ENCODE results near the gene TANC1.

The TANC1 gene

GRCh38 chr2:159157361-159158209 lies 189.1 kb downstream of the TANC1 start:
- H3K14ac ChIP-seq (ENCODE audit: low read length) = no peak overlapping the region
- H2AK5ac ChIP-seq (ENCODE audit: low read depth, low read length) = no peak overlapping the region
- WGBS, 2 donors (ENCODE audit: extremely low coverage in 2 of 2, insufficient read length in 2 of 2, insufficient replicate concordance in 1 of 2) = no CpG with 5 or more reads among the region's 12 CpGs
- DNase-seq (ENCODE audit: low spot score) = no peak
- no peak overlapping the region for H3K23ac ChIP-seq (ENCODE audit: low read depth, low read length, poor library complexity)
- H3K4ac ChIP-seq (ENCODE audit: low read length) = no peak overlapping the region
- H3K36me3 ChIP-seq (replicated peaks in 1 of 2; ENCODE audit: control insufficient read depth in 2 of 2, insufficient read depth in 2 of 2, low read length in 2 of 2) = peaks cover 0 to 45% of the 10 kb centered on the region in 2 donors
- H4K91ac ChIP-seq (ENCODE audit: low read depth, low read length, poor library complexity) = no peak overlapping the region
- H3K4me2 ChIP-seq (ENCODE audit: insufficient read depth, low read length, poor library complexity, severe bottlenecking) = no peak overlapping the region
- no peak overlapping the region for H2BK5ac ChIP-seq (ENCODE audit: low read length)
- no peak overlapping the region for H3K9ac ChIP-seq (ENCODE audit: low read depth, low read length, poor library complexity)
- no peak overlapping the region for H2BK120ac ChIP-seq (ENCODE audit: low read depth, low read length)
- no peaks in the 10 kb centered on the region for H3K9me3 ChIP-seq (replicated peaks in 1 of 2; ENCODE audit: control insufficient read depth in 2 of 2, insufficient read depth in 1 of 2, low read depth in 1 of 2, low read length in 2 of 2)
- no peak overlapping the region for H3K4me3 ChIP-seq (ENCODE audit: low read length in 2 of 2)
- no peak overlapping the region for H3K27ac ChIP-seq (replicated peaks; ENCODE audit: low read length)
- H4K8ac ChIP-seq (ENCODE audit: low read depth, low read length) = no peak overlapping the region
- H3K4me1 ChIP-seq (ENCODE audit: control insufficient read depth in 2 of 2, insufficient read depth in 1 of 2, low read depth in 1 of 2, low read length in 2 of 2) = peaks cover 10 to 16% of the 10 kb centered on the region in 2 donors
- no peaks in the 10 kb centered on the region for H3K79me1 ChIP-seq (ENCODE audit: low read depth, low read length)
- H2AFZ ChIP-seq (ENCODE audit: low read length) = no peak overlapping the region
- peak overlapping the region; percentile 50 for H2BK15ac ChIP-seq (ENCODE audit: low read length)
- H2BK12ac ChIP-seq (ENCODE audit: low read length) = no peak overlapping the region
- no peaks in the 10 kb centered on the region for H3K27me3 ChIP-seq (ENCODE audit: control insufficient read depth in 3 of 3, insufficient read depth in 3 of 3, low read depth in 1 of 3, low read length in 3 of 3)
- no peak overlapping the region for H3K18ac ChIP-seq (ENCODE audit: low read length)

- no peak for DNase-seq (ENCODE audit: low spot score)
- Histone ChIP-seq H3K4me2 (ENCODE audit: insufficient read depth, low read length, poor library complexity, severe bottlenecking) (no peak overlapping the region), H4K8ac (ENCODE audit: low read depth, low read length) (no peak overlapping the region), H3K27ac (replicated peaks; ENCODE audit: low read length) (no peak overlapping the region), H3K4ac (ENCODE audit: low read length) (no peak overlapping the region), H2BK15ac (ENCODE audit: low read length) (no peak overlapping the region), H3K23ac (ENCODE audit: low read depth, low read length, poor library complexity) (no peak overlapping the region), H3K4me3 (ENCODE audit: low read length in 2 of 2) (no peak overlapping the region), H3K9ac (ENCODE audit: low read depth, low read length, poor library complexity) (no peak overlapping the region), H2BK5ac (ENCODE audit: low read length) (no peak overlapping the region), H3K79me1 (ENCODE audit: low read depth, low read length) (no peaks in the 10 kb centered on the region), H4K91ac (ENCODE audit: low read depth, low read length, poor library complexity) (no peak overlapping the region), H3K18ac (ENCODE audit: low read length) (no peak overlapping the region), H3K9me3 (replicated peaks in 1 of 2; ENCODE audit: control insufficient read depth in 2 of 2, insufficient read depth in 1 of 2, low read depth in 1 of 2, low read length in 2 of 2) (no peaks in the 10 kb centered on the region), H3K36me3 (replicated peaks in 1 of 2; ENCODE audit: control insufficient read depth in 2 of 2, insufficient read depth in 2 of 2, low read length in 2 of 2) (peaks cover 0 to 57% of the 10 kb centered on the region in 2 donors), H2AK5ac (ENCODE audit: low read depth, low read length) (no peak overlapping the region), H2BK120ac (ENCODE audit: low read depth, low read length) (no peak overlapping the region), H3K4me1 (ENCODE audit: control insufficient read depth in 2 of 2, insufficient read depth in 1 of 2, low read depth in 1 of 2, low read length in 2 of 2) (peaks cover under 1 to 3% of the 10 kb centered on the region in 2 donors), H2AFZ (ENCODE audit: low read length) (no peak overlapping the region), H3K14ac (ENCODE audit: low read length) (no peak overlapping the region), H2BK12ac (ENCODE audit: low read length) (no peak overlapping the region), H3K27me3 (ENCODE audit: control insufficient read depth in 3 of 3, insufficient read depth in 3 of 3, low read depth in 1 of 3, low read length in 3 of 3) (no peaks in the 10 kb centered on the region)
- WGBS, 2 donors (ENCODE audit: extremely low coverage in 2 of 2, insufficient read length in 2 of 2, insufficient replicate concordance in 1 of 2) = no CpG with 5 or more reads among the region's 4 CpGs
These were observed 192.0 kb downstream of the TANC1 start for GRCh38 chr2:159160412-159160811.

- Histone ChIP-seq H4K8ac (ENCODE audit: low read depth, low read length) (no peak overlapping the region), H3K9ac (ENCODE audit: low read depth, low read length, poor library complexity) (no peak overlapping the region), H2AK5ac (ENCODE audit: low read depth, low read length) (no peak overlapping the region), H2BK120ac (ENCODE audit: low read depth, low read length) (no peak overlapping the region), H3K27me3 (ENCODE audit: control insufficient read depth in 3 of 3, insufficient read depth in 3 of 3, low read depth in 1 of 3, low read length in 3 of 3) (no peaks in the 10 kb centered on the region), H2BK15ac (ENCODE audit: low read length) (no peak overlapping the region), H3K9me3 (replicated peaks in 1 of 2; ENCODE audit: control insufficient read depth in 2 of 2, insufficient read depth in 1 of 2, low read depth in 1 of 2, low read length in 2 of 2) (no peaks in the 10 kb centered on the region), H3K18ac (ENCODE audit: low read length) (no peak overlapping the region), H3K23ac (ENCODE audit: low read depth, low read length, poor library complexity) (no peak overlapping the region), H2BK5ac (ENCODE audit: low read length) (no peak overlapping the region), H3K4me3 (ENCODE audit: low read length in 2 of 2) (no peak overlapping the region), H3K4me2 (ENCODE audit: insufficient read depth, low read length, poor library complexity, severe bottlenecking) (no peak overlapping the region), H2BK12ac (ENCODE audit: low read length) (no peak overlapping the region), H3K4ac (ENCODE audit: low read length) (no peak overlapping the region), H3K14ac (ENCODE audit: low read length) (no peak overlapping the region), H3K36me3 (replicated peaks in 1 of 2; ENCODE audit: control insufficient read depth in 2 of 2, insufficient read depth in 2 of 2, low read length in 2 of 2) (peaks cover 0 to 62% of the 10 kb centered on the region in 2 donors), H2AFZ (ENCODE audit: low read length) (no peak overlapping the region), H3K4me1 (ENCODE audit: control insufficient read depth in 2 of 2, insufficient read depth in 1 of 2, low read depth in 1 of 2, low read length in 2 of 2) (no peaks in the 10 kb centered on the region), H3K27ac (replicated peaks; ENCODE audit: low read length) (no peak overlapping the region), H3K79me1 (ENCODE audit: low read depth, low read length) (no peaks in the 10 kb centered on the region), H4K91ac (ENCODE audit: low read depth, low read length, poor library complexity) (no peak overlapping the region)
- no CpG with 5 or more reads among the region's 3 CpGs for WGBS, 2 donors (ENCODE audit: extremely low coverage in 2 of 2, insufficient read length in 2 of 2, insufficient replicate concordance in 1 of 2)
- no peak for DNase-seq (ENCODE audit: low spot score)
These were observed 192.5 kb downstream of the TANC1 start for GRCh38 chr2:159160954-159161353.

- Histone ChIP-seq H3K23ac (ENCODE audit: low read depth, low read length, poor library complexity) (no peak overlapping the region), H3K79me1 (ENCODE audit: low read depth, low read length) (no peaks in the 10 kb centered on the region), H2AK5ac (ENCODE audit: low read depth, low read length) (no peak overlapping the region), H3K27ac (replicated peaks; ENCODE audit: low read length) (no peak overlapping the region), H3K18ac (ENCODE audit: low read length) (no peak overlapping the region), H4K91ac (ENCODE audit: low read depth, low read length, poor library complexity) (no peak overlapping the region), H2AFZ (ENCODE audit: low read length) (no peak overlapping the region), H3K9ac (ENCODE audit: low read depth, low read length, poor library complexity) (no peak overlapping the region), H3K27me3 (ENCODE audit: control insufficient read depth in 3 of 3, insufficient read depth in 3 of 3, low read depth in 1 of 3, low read length in 3 of 3) (no peaks in the 10 kb centered on the region), H2BK15ac (ENCODE audit: low read length) (no peak overlapping the region), H3K4ac (ENCODE audit: low read length) (no peak overlapping the region), H3K4me1 (ENCODE audit: control insufficient read depth in 2 of 2, insufficient read depth in 1 of 2, low read depth in 1 of 2, low read length in 2 of 2) (no peaks in the 10 kb centered on the region), H3K36me3 (replicated peaks in 1 of 2; ENCODE audit: control insufficient read depth in 2 of 2, insufficient read depth in 2 of 2, low read length in 2 of 2) (peaks cover 0 to 71% of the 10 kb centered on the region in 2 donors), H3K4me2 (ENCODE audit: insufficient read depth, low read length, poor library complexity, severe bottlenecking) (no peak overlapping the region), H4K8ac (ENCODE audit: low read depth, low read length) (no peak overlapping the region), H3K4me3 (ENCODE audit: low read length in 2 of 2) (no peak overlapping the region), H2BK5ac (ENCODE audit: low read length) (no peak overlapping the region), H2BK12ac (ENCODE audit: low read length) (no peak overlapping the region), H3K9me3 (replicated peaks in 1 of 2; ENCODE audit: control insufficient read depth in 2 of 2, insufficient read depth in 1 of 2, low read depth in 1 of 2, low read length in 2 of 2) (peaks cover 2 to 8% of the 10 kb centered on the region in 2 donors), H2BK120ac (ENCODE audit: low read depth, low read length) (no peak overlapping the region), H3K14ac (ENCODE audit: low read length) (no peak overlapping the region)
- no peak for DNase-seq (ENCODE audit: low spot score)
- no CpG with 5 or more reads among the region's 6 CpGs for WGBS, 2 donors (ENCODE audit: extremely low coverage in 2 of 2, insufficient read length in 2 of 2, insufficient replicate concordance in 1 of 2)
These were observed 195.5 kb downstream of the TANC1 start for GRCh38 chr2:159163930-159164329.
